22Rv1 (cell line): ENCODE results near the gene MPDZ.

Source experiments
- ZFX ChIP-seq: fragments of 450-650 bp; IDR thresholded peaks from 2 replicates; pipeline ENCODE4 v1.6.1; 2017; ENCODE audit warnings: antibody characterized with exemption, borderline replicate concordance
- TF ChIP-seq, protein P1 (sequence below): fragments of 450-650 bp; IDR thresholded peaks from 2 replicates; pipeline ENCODE4 v1.5.1; 2017; ENCODE audit warnings: mild to moderate bottlenecking

DNA sequence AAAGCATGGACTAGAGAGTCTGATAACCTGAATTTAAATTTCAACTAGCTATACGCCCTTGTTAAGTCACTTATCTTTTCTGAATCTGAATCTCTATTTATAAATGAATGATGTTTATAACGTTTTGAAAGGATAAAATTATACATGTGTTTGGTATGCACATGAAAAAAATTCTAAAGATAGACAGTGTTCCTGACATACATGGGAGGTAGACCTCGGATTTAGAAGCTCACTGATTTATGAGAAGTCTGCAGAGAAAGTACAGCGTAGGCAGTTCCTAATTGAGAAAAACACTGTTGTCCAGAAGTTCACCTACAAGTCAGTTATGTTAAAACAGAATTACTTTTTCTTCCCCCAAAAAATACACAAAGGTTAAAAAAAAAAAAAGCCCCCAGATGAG is 26.6 kb downstream of the MPDZ start:
- no peak for TF ChIP-seq ZFX
- TF ChIP-seq, protein P1, sequence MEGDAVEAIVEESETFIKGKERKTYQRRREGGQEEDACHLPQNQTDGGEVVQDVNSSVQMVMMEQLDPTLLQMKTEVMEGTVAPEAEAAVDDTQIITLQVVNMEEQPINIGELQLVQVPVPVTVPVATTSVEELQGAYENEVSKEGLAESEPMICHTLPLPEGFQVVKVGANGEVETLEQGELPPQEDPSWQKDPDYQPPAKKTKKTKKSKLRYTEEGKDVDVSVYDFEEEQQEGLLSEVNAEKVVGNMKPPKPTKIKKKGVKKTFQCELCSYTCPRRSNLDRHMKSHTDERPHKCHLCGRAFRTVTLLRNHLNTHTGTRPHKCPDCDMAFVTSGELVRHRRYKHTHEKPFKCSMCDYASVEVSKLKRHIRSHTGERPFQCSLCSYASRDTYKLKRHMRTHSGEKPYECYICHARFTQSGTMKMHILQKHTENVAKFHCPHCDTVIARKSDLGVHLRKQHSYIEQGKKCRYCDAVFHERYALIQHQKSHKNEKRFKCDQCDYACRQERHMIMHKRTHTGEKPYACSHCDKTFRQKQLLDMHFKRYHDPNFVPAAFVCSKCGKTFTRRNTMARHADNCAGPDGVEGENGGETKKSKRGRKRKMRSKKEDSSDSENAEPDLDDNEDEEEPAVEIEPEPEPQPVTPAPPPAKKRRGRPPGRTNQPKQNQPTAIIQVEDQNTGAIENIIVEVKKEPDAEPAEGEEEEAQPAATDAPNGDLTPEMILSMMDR = no peak
